Thyroid gland (tissue), 4 donors: ENCODE results near the gene ABCD1.
"Not testable (repeated sequence)": the region's sequence is repeated elsewhere in the genome, so short reads cannot be mapped to it uniquely, and the experiment has no call there.

Source experiments
- CTCF ChIP-seq, 6 experiments: fragments of 200-600 bp in 3 of 6; fragments of 450-650 bp in 3 of 6; sonication (generic) in 3 of 6; IDR thresholded peaks; one replicate each; pipeline ENCODE4 v1.5.1; 2016 to 2019; ENCODE audit warnings: antibody characterized with exemption in 6 of 6, mild to moderate bottlenecking in 2 of 6, inconsistent platforms in 1 of 6, moderate library complexity in 1 of 6
- POLR2A ChIP-seq, 2 donors: fragments of 450-650 bp; IDR thresholded peaks; one replicate each; pipeline ENCODE4 v1.6.1; 2017; ENCODE audit warnings: antibody characterized with exemption in 2 of 2, mild to moderate bottlenecking in 2 of 2, moderate library complexity in 1 of 2

GRCh38 chrX:153743468-153744209, 19.0 kb downstream of the ABCD1 start:
- TF ChIP-seq CTCF (IDR thresholded peaks at IDR 0.05), result not testable (repeated sequence)
- TF ChIP-seq POLR2A (IDR thresholded peaks at IDR 0.05), result peak in 1 of 2 donors; percentile 20
